HEK293 (cell line): ENCODE data around the gene BAHD1.
A peak's percentile ranks its signal among the peaks of the same experiment; 100 is the strongest.

Experiments
- CTCF ChIA-PET: fragments of 350-600 bp; formaldehyde crosslinking; extraction: SDS; loops from one replicate; lab custom pipeline; 2021; ENCODE audit warnings: antibody characterized with exemption; lab: Yijun Ruan, JAX
- POLR2A ChIA-PET: fragments of 300-600 bp; formaldehyde crosslinking; extraction: SDS; loops from one replicate; lab custom pipeline; 2020; ENCODE audit warnings: antibody characterized with exemption, inconsistent platforms; lab: Yijun Ruan, JAX
- H3K27ac ChIP-seq: fragments of 200-500 bp; sonication (Bioruptor generic); 2 replicates; pipeline ENCODE4 v1.5.1; 2014; ENCODE audit warnings: low read depth, low read length, control low read depth, inconsistent platforms; ENCODE audit errors: extremely low read depth
- H3K36me3 ChIP-seq, 2 experiments: fragments of 200-500 bp in 1 of 2; sonication (Bioruptor generic) in 1 of 2; 1 replicate in 1 of 2; 2 replicates in 1 of 2; pipeline ENCODE4 v1.5.1; 2014 to 2017; ENCODE audit warnings: inconsistent platforms in 2 of 2, low read length in 2 of 2; ENCODE audit not compliant: control insufficient read depth in 2 of 2, insufficient read depth in 1 of 2
- H3K4me1 ChIP-seq: fragments of 200-500 bp; sonication (Bioruptor generic); 2 replicates; pipeline ENCODE4 v1.5.1; 2014; ENCODE audit warnings: mild to moderate bottlenecking, low read length, inconsistent platforms; ENCODE audit not compliant: control insufficient read depth, insufficient read depth
- H3K4me3 ChIP-seq: 2 replicates; pipeline ENCODE4 v1.5.1; 2011; ENCODE audit warnings: low read depth, mild to moderate bottlenecking, control low read depth, low read length, moderate library complexity
- H3K9me3 ChIP-seq: fragments of 200-500 bp; sonication (Bioruptor generic); 2 replicates; pipeline ENCODE4 v1.5.1; 2014; ENCODE audit warnings: low read depth, low read length, inconsistent platforms; ENCODE audit not compliant: control insufficient read depth, insufficient read depth
- EGR2 ChIP-seq: fragments of 450-650 bp; formaldehyde crosslinking; IDR thresholded peaks from 2 replicates; pipeline ENCODE4 v1.5.1; 2016; ENCODE audit warnings: low read depth, missing biosample characterization, missing genetic modification characterization
- GLIS1 ChIP-seq: fragments of 450-650 bp; formaldehyde crosslinking; IDR thresholded peaks from 2 replicates; pipeline ENCODE4 v1.5.1; 2016; ENCODE audit warnings: missing biosample characterization, missing genetic modification characterization
- GLIS2 ChIP-seq: fragments of 450-650 bp; formaldehyde crosslinking; IDR thresholded peaks from 2 replicates; pipeline ENCODE4 v1.5.1; 2016; ENCODE audit warnings: missing biosample characterization, missing genetic modification characterization
- PRDM10 ChIP-seq: fragments of 450-650 bp; formaldehyde crosslinking; IDR thresholded peaks from 2 replicates; pipeline ENCODE4 v1.5.1; 2016; ENCODE audit warnings: missing biosample characterization, missing genetic modification characterization
- PRDM2 ChIP-seq: fragments of 450-650 bp; formaldehyde crosslinking; IDR thresholded peaks from 2 replicates; pipeline ENCODE4 v1.5.1; 2016; ENCODE audit warnings: missing biosample characterization, missing genetic modification characterization, borderline replicate concordance
- SP3 ChIP-seq: fragments of 450-650 bp; formaldehyde crosslinking; IDR thresholded peaks from 2 replicates; pipeline ENCODE4 v1.5.1; 2016; ENCODE audit warnings: missing biosample characterization, missing genetic modification characterization
- YY2 ChIP-seq: fragments of 450-650 bp; formaldehyde crosslinking; IDR thresholded peaks from 2 replicates; pipeline ENCODE4 v1.5.1; 2016; ENCODE audit warnings: missing biosample characterization, missing genetic modification characterization
- ZBTB17 ChIP-seq: fragments of 450-650 bp; formaldehyde crosslinking; IDR thresholded peaks from 2 replicates; pipeline ENCODE4 v1.5.1; 2016; ENCODE audit warnings: missing biosample characterization, missing genetic modification characterization
- ZBTB26 ChIP-seq: fragments of 450-650 bp; formaldehyde crosslinking; optimal IDR thresholded peaks from 2 replicates; pipeline ENCODE3; 2016; ENCODE audit warnings: missing biosample characterization, mild to moderate bottlenecking, missing genetic modification characterization
- ZBTB8A ChIP-seq: fragments of 450-650 bp; formaldehyde crosslinking; IDR thresholded peaks from 2 replicates; pipeline ENCODE4 v1.5.1; 2016; ENCODE audit warnings: missing biosample characterization, missing genetic modification characterization
- ZIC2 ChIP-seq: fragments of 450-650 bp; formaldehyde crosslinking; IDR thresholded peaks from 2 replicates; pipeline ENCODE4 v1.5.1; 2016; ENCODE audit warnings: missing biosample characterization, missing genetic modification characterization
- ZNF157 ChIP-seq: fragments of 450-650 bp; formaldehyde crosslinking; IDR thresholded peaks from 2 replicates; pipeline ENCODE4 v1.5.1; 2016; ENCODE audit warnings: missing biosample characterization, missing genetic modification characterization
- ZNF280C ChIP-seq: fragments of 450-650 bp; formaldehyde crosslinking; IDR thresholded peaks from 2 replicates; pipeline ENCODE4 v1.5.1; 2016; ENCODE audit warnings: missing biosample characterization, missing genetic modification characterization
- ZNF335 ChIP-seq: fragments of 450-650 bp; formaldehyde crosslinking; conservative IDR thresholded peaks from 2 replicates; pipeline ENCODE4 v1.5.1; 2016; ENCODE audit warnings: missing biosample characterization, missing genetic modification characterization
- ZNF350 ChIP-seq: fragments of 450-650 bp; formaldehyde crosslinking; IDR thresholded peaks from 2 replicates; pipeline ENCODE4 v1.5.0; 2017; ENCODE audit warnings: missing biosample characterization, mild to moderate bottlenecking, missing genetic modification characterization
- ZNF398 ChIP-seq: fragments of 450-650 bp; formaldehyde crosslinking; IDR thresholded peaks from 2 replicates; pipeline ENCODE4 v1.5.1; 2017; ENCODE audit warnings: missing biosample characterization, missing genetic modification characterization

The BAHD1 gene

GRCh38 chr15:40436116-40436891 lies 4.4 kb upstream of the BAHD1 start:
- H3K36me3 ChIP-seq, result no peaks in the 10 kb centered on the region
- POLR2A ChIA-PET, result no interaction called here
- TF ChIP-seq SP3 (tag by site-specific recombination) (0 out of 2 replicates have a peak, but pooled peaks have one; percentile 25), YY2 (tag by site-specific recombination) (no peak), ZBTB8A (tag by site-specific recombination) (peak; percentile 74), GLIS1 (tag by site-specific recombination) (peak; percentile 24), GLIS2 (tag by site-specific recombination) (peak; percentile 40; the same call in 1 of the 2 replicates), ZBTB17 (0 out of 2 replicates have a peak, but pooled peaks have one; percentile 13), ZNF157 (no peak), ZIC2 (tag by site-specific recombination) (peak; percentile 28; the same call in 1 of the 2 replicates), ZNF335 (tag by site-specific recombination) (peak; percentile 67), ZNF398 (tag by site-specific recombination) (peak; percentile 62; the same call in 1 of the 2 replicates), EGR2 (tag by site-specific recombination) (no peak)
- peaks cover 7% of the 10 kb centered on the region; the same call in 1 of the 2 replicates for H3K4me1 ChIP-seq
- no peak overlapping the region for H3K27ac ChIP-seq
- CTCF ChIA-PET, result interaction anchor here (0.7 kb wide), 1 partner anchor 161 kb away, joined by 4 read pairs; no protein-coding TSS in a partner anchor
- H3K4me3 ChIP-seq, result peak overlapping the region; percentile 11
- H3K9me3 ChIP-seq, result no peaks in the 10 kb centered on the region

- H3K36me3 ChIP-seq, result no peaks in the 10 kb centered on the region
- no peaks in the 10 kb centered on the region for H3K9me3 ChIP-seq
- H3K4me1 ChIP-seq, result peaks cover 7% of the 10 kb centered on the region; the same call in 1 of the 2 replicates
- ChIA-PET POLR2A (interaction anchor here (0.5 kb wide), 1 partner anchor 993 kb away, joined by 3 read pairs; no protein-coding TSS in a partner anchor), CTCF (no interaction called here)
- H3K4me3 ChIP-seq, result no peak overlapping the region
- H3K27ac ChIP-seq, result no peak overlapping the region
- TF ChIP-seq PRDM2 (tag by site-specific recombination) (no peak), ZNF350 (tag by site-specific recombination) (no peak), ZBTB26 (no peak), ZNF280C (tag by site-specific recombination) (no peak), PRDM10 (tag by site-specific recombination) (peak; percentile 28; the same call in 1 of the 2 replicates)
These were observed 3.6 kb upstream of the BAHD1 start for GRCh38 chr15:40436892-40437751.
